ENCODE measurements around the gene SETD1B.

DNA sequence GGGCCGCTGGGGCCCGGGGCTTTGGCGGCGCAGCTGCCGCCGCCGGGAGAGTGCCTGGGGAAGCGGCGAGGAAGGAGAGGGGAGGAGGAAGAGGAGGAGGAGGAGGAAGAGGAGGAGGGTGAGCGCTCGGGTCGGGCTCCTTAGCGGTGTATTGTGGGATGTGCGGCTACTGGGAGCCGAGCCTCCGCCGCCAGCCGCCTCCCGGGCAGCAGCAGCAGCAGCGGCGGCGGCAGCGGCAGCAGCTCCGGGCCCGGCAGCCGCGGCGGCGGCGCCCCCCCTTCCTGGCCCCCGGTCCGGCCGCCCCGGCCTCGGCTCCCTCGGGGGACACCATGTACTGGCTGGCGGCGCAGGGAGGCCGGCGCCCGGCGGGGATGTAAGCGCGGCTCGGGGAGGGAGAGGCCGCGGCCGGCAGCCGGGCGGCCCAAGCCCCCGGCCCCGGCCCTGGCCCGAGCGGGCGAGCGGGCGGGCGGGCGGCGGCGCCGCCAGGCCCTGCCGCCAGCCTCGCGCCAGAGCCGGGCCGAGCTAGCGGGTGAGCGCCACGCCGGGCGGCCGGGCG lies at the start of gene SETD1B:
- peak; percentile 8 to 36 for TF ChIP-seq POLR2A (IDR thresholded peaks at IDR 0.05)
- TF ChIP-seq, protein P1, sequence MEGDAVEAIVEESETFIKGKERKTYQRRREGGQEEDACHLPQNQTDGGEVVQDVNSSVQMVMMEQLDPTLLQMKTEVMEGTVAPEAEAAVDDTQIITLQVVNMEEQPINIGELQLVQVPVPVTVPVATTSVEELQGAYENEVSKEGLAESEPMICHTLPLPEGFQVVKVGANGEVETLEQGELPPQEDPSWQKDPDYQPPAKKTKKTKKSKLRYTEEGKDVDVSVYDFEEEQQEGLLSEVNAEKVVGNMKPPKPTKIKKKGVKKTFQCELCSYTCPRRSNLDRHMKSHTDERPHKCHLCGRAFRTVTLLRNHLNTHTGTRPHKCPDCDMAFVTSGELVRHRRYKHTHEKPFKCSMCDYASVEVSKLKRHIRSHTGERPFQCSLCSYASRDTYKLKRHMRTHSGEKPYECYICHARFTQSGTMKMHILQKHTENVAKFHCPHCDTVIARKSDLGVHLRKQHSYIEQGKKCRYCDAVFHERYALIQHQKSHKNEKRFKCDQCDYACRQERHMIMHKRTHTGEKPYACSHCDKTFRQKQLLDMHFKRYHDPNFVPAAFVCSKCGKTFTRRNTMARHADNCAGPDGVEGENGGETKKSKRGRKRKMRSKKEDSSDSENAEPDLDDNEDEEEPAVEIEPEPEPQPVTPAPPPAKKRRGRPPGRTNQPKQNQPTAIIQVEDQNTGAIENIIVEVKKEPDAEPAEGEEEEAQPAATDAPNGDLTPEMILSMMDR (IDR thresholded peaks at IDR 0.05) = no peak

Measured in uterus (tissue), 2 donors.